Glutamatergic neuron (in vitro differentiated cells): ENCODE measurements around the gene CD3D. TPM values are rescaled to one million over a fixed set of nuclear protein-coding genes. Genes with fewer than 3 reads are reported as not detected.

ENCODE experiments used
- DNase-seq: peaks from one replicate; pipeline ENCODE4 v3.0.0; 2022
- H3K27ac Mint-ChIP-seq: one replicate; pipeline ENCODE4 v1.8.0; 2020; ENCODE audit warnings: mild to moderate bottlenecking, mixed read lengths, inconsistent platforms; ENCODE audit not compliant: unreplicated experiment
- H3K27me3 Mint-ChIP-seq: one replicate; pipeline ENCODE4 v1.8.0; 2020; ENCODE audit warnings: mild to moderate bottlenecking, moderate library complexity, mixed read lengths, inconsistent platforms; ENCODE audit not compliant: unreplicated experiment
- H3K36me3 Mint-ChIP-seq: one replicate; pipeline ENCODE4 v1.8.0; 2020; ENCODE audit warnings: mild to moderate bottlenecking, mixed read lengths, inconsistent platforms; ENCODE audit not compliant: unreplicated experiment
- H3K4me1 Mint-ChIP-seq: one replicate; pipeline ENCODE4 v1.8.0; 2020; ENCODE audit warnings: mild to moderate bottlenecking, low read depth, mixed read lengths, inconsistent platforms; ENCODE audit not compliant: unreplicated experiment
- H3K4me3 Mint-ChIP-seq: one replicate; pipeline ENCODE4 v1.8.0; 2020; ENCODE audit warnings: mild to moderate bottlenecking, mixed read lengths, inconsistent platforms; ENCODE audit not compliant: unreplicated experiment
- H3K9me3 Mint-ChIP-seq: one replicate; pipeline ENCODE4 v1.8.0; 2020; ENCODE audit warnings: mild to moderate bottlenecking, moderate library complexity, mixed read lengths, inconsistent platforms; ENCODE audit not compliant: unreplicated experiment
- CTCF ChIP-seq: fragments of 200-600 bp; sonication (generic); IDR thresholded peaks from one replicate; pipeline ENCODE4 v1.5.0; 2021; ENCODE audit not compliant: partially characterized antibody, unreplicated experiment
- total RNA-seq: library from RNA; stranded (reverse); fragmentation: NEBNext Ultra II Directional; extraction: Animal tissue kit (Norgen Biotek cat#: 25700); gene quantifications from one replicate; pipeline ENCODE4 v1.2.1, GENCODE V29; 2021; ENCODE audit not compliant: unreplicated experiment

The CD3D gene
- total RNA-seq, 1 donor from 2014 or later, result not detected

GRCh38 chr11:118349475-118349874 lies 7.0 kb upstream of the CD3D start:
- no peak for DNase-seq
- H3K36me3 Mint-ChIP-seq, result no peaks in the 10 kb centered on the region
- H3K9me3 Mint-ChIP-seq, result peaks cover 4% of the 10 kb centered on the region
- H3K4me1 Mint-ChIP-seq, result no peaks in the 10 kb centered on the region
- no peak for TF ChIP-seq CTCF
- H3K27me3 Mint-ChIP-seq, result peaks cover 1% of the 10 kb centered on the region
- H3K27ac Mint-ChIP-seq, result no peak overlapping the region
- H3K4me3 Mint-ChIP-seq, result no peak overlapping the region

GRCh38 chr11:118343981-118344515 lies 1.5 kb upstream of the CD3D start, which contains the start of gene CD3G:
Gene CD3G, plus strand, starts transcription at chr11:118344344. Its CDS starts 80 bp downstream, at chr11:118344424.
- Mint-ChIP-seq H3K27me3 (peaks cover 1% of the 10 kb centered on the region), H3K27ac (no peak within 1 kb of the TSS)

GRCh38 chr11:118343248-118343647 lies 743 bp upstream of the CD3D start:
- no peak for TF ChIP-seq CTCF
- Mint-ChIP-seq H3K27me3 (peaks cover 1% of the 10 kb centered on the region), H3K4me3 (no peak overlapping the region), H3K4me1 (no peaks in the 10 kb centered on the region), H3K36me3 (no peaks in the 10 kb centered on the region), H3K27ac (no peak overlapping the region), H3K9me3 (peaks cover 5% of the 10 kb centered on the region)
- DNase-seq, result no peak

More at GRCh38 chr11:118343981-118344515, 1.5 kb upstream of the CD3D start, which contains the start of gene CD3G:
- Mint-ChIP-seq H3K9me3 (peaks cover 4% of the 10 kb centered on the region), H3K4me1 (no peaks in the 10 kb centered on the region), H3K36me3 (no peaks in the 10 kb centered on the region), H3K4me3 (no peak within 1 kb of the TSS)
- TF ChIP-seq CTCF, result no peak
- DNase-seq, result no peak

GRCh38 chr11:118341815-118342489 lies 553 bp downstream of the CD3D start:
- TF ChIP-seq CTCF, result no peak
- no peak for DNase-seq
- Mint-ChIP-seq H3K9me3 (peaks cover 5% of the 10 kb centered on the region), H3K4me1 (no peaks in the 10 kb centered on the region), H3K36me3 (no peaks in the 10 kb centered on the region), H3K27ac (no peak overlapping the region), H3K4me3 (no peak overlapping the region), H3K27me3 (no peaks in the 10 kb centered on the region)

GRCh38 chr11:118341261-118341660 lies 1.2 kb downstream of the CD3D start:
- H3K27ac Mint-ChIP-seq, result no peak overlapping the region
- DNase-seq, result no peak
- H3K4me1 Mint-ChIP-seq, result no peaks in the 10 kb centered on the region
- no peak overlapping the region for H3K4me3 Mint-ChIP-seq
- no peaks in the 10 kb centered on the region for H3K36me3 Mint-ChIP-seq
- no peaks in the 10 kb centered on the region for H3K27me3 Mint-ChIP-seq
- TF ChIP-seq CTCF, result no peak
- peaks cover 5% of the 10 kb centered on the region for H3K9me3 Mint-ChIP-seq
